ENCODE measurements around the gene BIRC7.

The BIRC7 gene, protein sequence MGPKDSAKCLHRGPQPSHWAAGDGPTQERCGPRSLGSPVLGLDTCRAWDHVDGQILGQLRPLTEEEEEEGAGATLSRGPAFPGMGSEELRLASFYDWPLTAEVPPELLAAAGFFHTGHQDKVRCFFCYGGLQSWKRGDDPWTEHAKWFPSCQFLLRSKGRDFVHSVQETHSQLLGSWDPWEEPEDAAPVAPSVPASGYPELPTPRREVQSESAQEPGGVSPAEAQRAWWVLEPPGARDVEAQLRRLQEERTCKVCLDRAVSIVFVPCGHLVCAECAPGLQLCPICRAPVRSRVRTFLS

DNA sequence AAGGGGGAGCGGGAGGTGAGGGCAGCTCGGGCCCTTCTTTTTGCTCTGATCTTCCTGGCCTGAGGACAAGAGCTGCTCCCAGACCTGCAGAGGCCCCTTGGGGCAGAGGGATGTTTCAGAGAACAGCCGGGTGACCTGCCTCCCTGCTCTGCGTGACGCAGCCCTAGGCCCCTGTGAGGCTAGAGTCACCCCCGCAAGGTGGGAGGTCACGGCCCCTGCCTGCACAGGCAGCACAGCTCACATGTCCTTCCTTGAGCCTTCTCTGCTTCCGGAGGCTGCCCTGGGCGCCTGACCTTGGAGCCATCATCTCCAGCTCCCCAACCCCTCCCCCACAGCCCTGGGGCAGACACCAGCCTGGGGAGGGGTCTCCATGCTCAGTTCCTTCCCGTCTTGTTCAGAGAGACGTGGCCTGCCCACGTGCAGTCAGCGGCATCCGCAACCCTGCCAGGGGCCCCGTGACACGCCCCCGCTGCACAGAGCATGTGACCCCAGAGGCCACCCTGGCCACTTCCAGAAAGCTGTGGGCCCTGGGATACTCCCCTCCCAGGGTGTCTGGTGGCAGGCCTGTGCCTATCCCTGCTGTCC lies at the start of gene BIRC7:
TSS of gene BIRC7 (plus strand) at position 507 of the 585 bp plus-strand sequence. CDS start 192 bp downstream, outside the sequence.
- DNase-seq (ENCODE audit: low read depth in 2 of 3, low spot score in 2 of 3), result no peak

DNA sequence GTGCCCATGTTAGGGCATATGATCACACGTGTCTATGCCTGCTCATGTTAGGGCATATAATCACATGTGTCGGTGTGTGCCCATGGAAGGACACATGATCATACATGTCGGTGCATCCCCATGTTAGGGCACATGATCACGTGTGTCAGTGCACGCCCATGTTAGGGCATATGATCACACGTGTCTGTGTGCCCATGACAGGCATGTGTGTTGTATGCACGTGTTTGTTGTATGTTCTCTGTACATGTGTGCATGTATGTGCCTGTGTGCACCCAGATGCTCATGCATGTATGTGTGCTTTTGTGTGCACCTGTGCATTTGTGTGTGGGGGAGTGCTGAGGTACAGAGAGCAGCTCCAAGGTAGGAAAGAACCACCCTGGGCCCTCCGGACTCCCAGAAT lies 49.6 kb upstream of the BIRC7 start:
- no peak for DNase-seq (ENCODE audit: low read depth in 2 of 3, low spot score in 2 of 3)

- DNase-seq (ENCODE audit: low read depth in 2 of 3, low spot score in 2 of 3), result no peak
These were observed 49.0 kb upstream of the BIRC7 start for GRCh38 chr20:63186528-63187316.

GRCh38 chr20:63187338-63188158 lies 48.2 kb upstream of the BIRC7 start:
- no peak for DNase-seq (ENCODE audit: low read depth in 2 of 3, low spot score in 2 of 3)

- DNase-seq (ENCODE audit: low read depth in 2 of 3, low spot score in 2 of 3), result no peak
These were observed 47.6 kb upstream of the BIRC7 start for GRCh38 chr20:63188159-63188442.

GRCh38 chr20:63188641-63189321 lies 46.9 kb upstream of the BIRC7 start:
- DNase-seq (ENCODE audit: low read depth in 2 of 3, low spot score in 2 of 3), result no peak

- DNase-seq (ENCODE audit: low read depth in 2 of 3, low spot score in 2 of 3), result no peak
These were observed 46.4 kb upstream of the BIRC7 start for GRCh38 chr20:63189322-63189642.

GRCh38 chr20:63189846-63190559 lies 45.7 kb upstream of the BIRC7 start:
- no peak for DNase-seq (ENCODE audit: low read depth in 2 of 3, low spot score in 2 of 3)

GRCh38 chr20:63190828-63191227 lies 44.9 kb upstream of the BIRC7 start:
- no peak for DNase-seq (ENCODE audit: low read depth in 2 of 3, low spot score in 2 of 3)

- no peak for DNase-seq (ENCODE audit: low read depth in 2 of 3, low spot score in 2 of 3)
These were observed 44.3 kb upstream of the BIRC7 start for GRCh38 chr20:63191400-63191799.

- DNase-seq (ENCODE audit: low read depth in 2 of 3, low spot score in 2 of 3), result no peak
These were observed 43.0 kb upstream of the BIRC7 start for GRCh38 chr20:63192721-63193120.

GRCh38 chr20:63194007-63194796 lies 41.5 kb upstream of the BIRC7 start:
- DNase-seq (ENCODE audit: low read depth in 2 of 3, low spot score in 2 of 3), result no peak

GRCh38 chr20:63194797-63195173 lies 40.9 kb upstream of the BIRC7 start:
- no peak for DNase-seq (ENCODE audit: low read depth in 2 of 3, low spot score in 2 of 3)

DNA sequence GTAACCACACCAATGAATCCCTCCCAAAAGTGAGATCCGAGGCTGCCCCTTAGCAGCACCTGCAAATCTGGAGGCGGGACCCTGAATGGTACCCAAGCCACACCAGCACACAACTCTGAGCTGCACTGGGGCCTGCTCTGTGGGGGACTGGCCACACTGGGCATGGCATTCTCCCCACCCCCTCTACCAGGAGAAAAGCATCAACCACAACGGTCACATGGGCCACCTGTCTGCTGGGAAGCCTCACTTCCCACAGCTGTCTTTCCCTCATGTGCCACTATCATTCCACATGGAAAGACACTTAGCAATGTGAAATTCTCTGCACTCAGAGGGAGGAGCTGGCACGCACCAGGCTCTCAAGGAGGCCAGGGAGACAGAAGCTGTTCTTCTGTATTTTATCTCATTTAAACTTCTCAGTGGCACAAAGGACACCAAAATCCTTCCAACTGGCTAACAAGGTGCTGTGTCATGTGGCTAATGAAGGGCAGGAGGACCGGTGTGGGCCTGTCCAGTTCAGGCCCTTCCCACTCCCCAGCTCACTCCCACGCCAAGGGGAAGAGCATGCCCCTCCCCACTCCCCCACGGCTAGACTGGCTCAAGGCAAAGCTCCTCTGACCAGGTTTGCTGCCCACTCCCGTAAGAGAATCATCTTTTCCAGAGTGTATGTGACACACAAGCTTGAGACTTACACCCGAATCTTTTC lies 38.8 kb upstream of the BIRC7 start:
- no peak for DNase-seq (ENCODE audit: low read depth in 2 of 3, low spot score in 2 of 3)

DNA sequence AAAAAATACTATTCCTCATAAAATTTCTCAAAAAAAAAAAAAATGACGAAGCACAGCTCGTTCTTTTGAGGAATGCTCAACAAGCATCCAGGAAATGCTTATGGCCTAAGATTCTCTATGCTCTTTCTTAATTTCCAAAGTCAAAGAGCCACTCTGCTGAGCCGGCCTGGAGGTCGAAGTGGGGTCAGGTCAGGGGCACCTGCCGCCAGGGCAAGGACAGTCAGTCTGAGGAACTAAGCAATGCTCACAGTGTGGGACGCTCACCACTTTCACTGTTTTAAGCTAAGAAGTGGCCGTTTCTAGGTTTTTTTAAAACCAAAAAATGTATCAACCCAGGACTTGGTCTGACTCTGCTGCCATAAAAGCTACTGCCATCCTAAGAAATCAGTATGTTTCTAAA lies 37.1 kb upstream of the BIRC7 start:
- no peak for DNase-seq (ENCODE audit: low read depth in 2 of 3, low spot score in 2 of 3)

GRCh38 chr20:63202021-63202420 lies 33.7 kb upstream of the BIRC7 start:
- no peak for DNase-seq (ENCODE audit: low read depth in 2 of 3, low spot score in 2 of 3)

DNA sequence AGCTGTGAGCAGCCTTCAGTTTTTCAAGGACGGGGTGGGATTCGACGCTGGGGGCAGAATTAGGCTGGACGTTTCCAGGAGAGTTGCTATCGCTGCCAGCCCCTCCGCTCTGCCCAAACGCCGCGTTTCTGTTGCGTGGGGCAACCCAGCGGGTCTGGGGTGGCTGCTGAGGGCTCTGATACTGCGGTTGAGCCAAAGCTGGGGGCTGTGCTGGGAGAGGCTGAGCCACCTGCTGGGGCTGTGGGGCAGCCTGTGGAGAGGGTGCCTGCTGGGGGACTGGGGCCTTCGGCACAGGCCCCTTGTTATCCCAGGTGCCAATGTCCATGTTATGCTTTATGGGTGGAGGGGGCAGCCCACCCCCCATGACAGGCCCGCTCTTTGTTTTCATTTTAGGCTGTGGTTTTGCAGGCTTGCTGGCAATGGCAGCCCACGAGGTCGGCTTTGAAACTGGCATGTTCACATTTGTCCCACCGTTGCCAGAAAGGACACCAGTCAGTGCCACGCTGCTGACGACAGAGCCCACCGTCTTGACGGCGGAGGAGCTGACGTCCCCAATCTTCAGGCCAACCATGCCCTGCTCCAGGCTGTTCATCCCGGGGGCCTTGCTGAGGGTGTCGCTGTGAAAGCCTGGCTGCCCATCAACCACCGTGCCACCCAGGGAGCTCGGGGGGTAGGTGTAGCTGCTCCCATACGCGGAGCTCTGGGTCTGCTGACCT lies 32.7 kb upstream of the BIRC7 start:
- DNase-seq (ENCODE audit: low read depth in 2 of 3, low spot score in 2 of 3), result no peak

DNA sequence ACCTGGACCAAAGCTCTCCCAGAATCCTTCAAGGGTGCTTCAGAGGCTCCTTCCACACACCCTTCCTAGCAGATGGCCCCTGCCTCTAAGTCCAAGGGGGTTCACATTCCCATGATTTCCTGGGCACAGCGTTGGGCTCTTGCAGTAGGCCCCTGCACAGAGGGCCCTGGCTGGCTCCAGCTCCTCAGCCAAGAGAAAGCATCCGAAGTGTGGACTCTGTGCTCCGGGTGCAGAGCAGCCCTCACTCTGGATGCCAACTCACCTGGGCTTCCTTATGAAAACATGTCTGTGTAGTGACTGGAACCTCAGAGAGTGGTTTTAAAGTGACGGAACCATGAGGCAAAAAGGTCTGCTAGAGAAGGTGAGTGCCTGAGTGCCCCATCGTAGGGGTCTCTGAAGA lies 31.3 kb upstream of the BIRC7 start:
- no peak for DNase-seq (ENCODE audit: low read depth in 2 of 3, low spot score in 2 of 3)

GRCh38 chr20:63205896-63206295 lies 29.8 kb upstream of the BIRC7 start:
- DNase-seq (ENCODE audit: low read depth in 2 of 3, low spot score in 2 of 3), result no peak
